HCT116 (cell line): ENCODE data around the gene GTF2H4. TPM values are rescaled to one million over a fixed set of nuclear protein-coding genes. Genes with fewer than 3 reads are reported as not detected.

ENCODE experiments used
- ATAC-seq: fragments of 200-7000 bp; cut with Tn5 transposase; 2 replicates; pipeline ENCODE4 v1.9.1; 2020; ENCODE audit warnings: mild to moderate bottlenecking, moderate library complexity
- BruUV-seq: library from RNA; stranded (reverse); fragments of 400-500 nt; replicated peaks from 2 replicates; lab custom pipeline; 2021; lab: Mats Ljungman, UMichigan
- CTCF ChIA-PET: fragments of 300-600 bp; sonication (Branson Sonifier 250); formaldehyde crosslinking; loops from one replicate; lab custom pipeline; 2021; ENCODE audit warnings: antibody characterized with exemption; lab: Charles Lee
- POLR2A ChIA-PET: fragments of 300-600, 350-600 bp; sonication (Branson Sonifier 250); formaldehyde crosslinking; loops from one replicate; lab custom pipeline; 2021; ENCODE audit warnings: antibody characterized with exemption; lab: Charles Lee
- RAD21 ChIA-PET, 2 experiments: fragments of 300-600 bp; sonication (Branson Sonifier 250); formaldehyde crosslinking; loops; one replicate each; lab custom pipeline; 2023; ENCODE audit warnings: low total read pairs in 2 of 2; ENCODE audit not compliant: uncharacterized antibody in 2 of 2, unreplicated experiment in 2 of 2, low non-redundant PET in 1 of 2; lab: Charles Lee
- DNase-seq: peaks from one replicate; pipeline ENCODE4 v3.0.0-alpha.2; 2010; ENCODE audit warnings: low read depth, low spot score
- H2AFZ ChIP-seq: fragments of 200-600 bp; shearing (Covaris generic), sonication (generic); 2 replicates; pipeline ENCODE4 v1.6.1; 2017; ENCODE audit warnings: low read depth, mixed run types, mixed read lengths, antibody characterized with exemption, low read length; ENCODE audit not compliant: poor library complexity, severe bottlenecking
- H3K27ac ChIP-seq: 2 replicates; pipeline ENCODE4 v1.5.1; 2012; ENCODE audit warnings: low read depth, low read length
- H3K27me3 ChIP-seq: fragments of 200-600 bp; sonication (generic); 2 replicates; pipeline ENCODE4 v1.6.1; 2016; ENCODE audit warnings: mixed run types, low read length, mixed read lengths; ENCODE audit not compliant: insufficient read depth
- H3K36me3 ChIP-seq, 2 experiments: fragments of 200-500 bp in 1 of 2; fragments of 200-600 bp in 1 of 2; sonication (Bioruptor generic) in 1 of 2; sonication (generic) in 1 of 2; 2 replicates each; pipeline versions ENCODE4 v1.5.1 to v1.6.1; 2014 to 2016; ENCODE audit warnings: low read length in 2 of 2, inconsistent platforms in 1 of 2, mixed read lengths in 1 of 2, mixed run types in 1 of 2; ENCODE audit not compliant: insufficient read depth in 2 of 2, control insufficient read depth in 1 of 2
- H3K4me1 ChIP-seq, 2 experiments: fragments of 200-600 bp in 1 of 2; sonication (generic) in 1 of 2; 2 replicates each; pipeline versions ENCODE4 v1.5.1 to v1.6.1; 2012 to 2017; ENCODE audit warnings: low read length in 2 of 2, inconsistent platforms in 1 of 2, mild to moderate bottlenecking in 1 of 2, mixed read lengths in 1 of 2, mixed run types in 1 of 2, moderate library complexity in 1 of 2; ENCODE audit not compliant: insufficient read depth in 2 of 2, control insufficient read depth in 1 of 2
- H3K4me2 ChIP-seq: fragments of 200-600 bp; sonication (generic); 2 replicates; pipeline ENCODE4 v1.6.1; 2017; ENCODE audit warnings: mixed run types, low read length, mixed read lengths
- H3K4me3 ChIP-seq, 2 experiments: fragments of 200-600 bp in 1 of 2; sonication (generic) in 1 of 2; replicated peaks in 1 of 2; 2 replicates each; pipeline ENCODE4 v1.5.1; 2011 to 2016; ENCODE audit warnings: low read length in 2 of 2, control low read depth in 1 of 2, low read depth in 1 of 2, mild to moderate bottlenecking in 1 of 2, mixed read lengths in 1 of 2, mixed run types in 1 of 2
- H3K79me2 ChIP-seq: fragments of 200-600 bp; sonication (generic); 2 replicates; pipeline ENCODE4 v1.6.1; 2017; ENCODE audit warnings: mild to moderate bottlenecking, mixed run types, low read length, moderate library complexity, mixed read lengths; ENCODE audit not compliant: insufficient read depth
- H3K9ac ChIP-seq: fragments of 200-600 bp; sonication (generic); 2 replicates; pipeline ENCODE4 v1.6.1; 2016; ENCODE audit warnings: low read length, mixed read lengths
- H3K9me2 ChIP-seq: fragments of 200-600 bp; sonication (generic), shearing (Covaris generic); 2 replicates; pipeline ENCODE4 v1.6.1; 2017; ENCODE audit warnings: mixed run types, mild to moderate bottlenecking, moderate library complexity; ENCODE audit not compliant: insufficient read depth
- H3K9me3 ChIP-seq, 2 experiments: fragments of 200-500 bp in 1 of 2; fragments of 200-600 bp in 1 of 2; sonication (Bioruptor generic) in 1 of 2; sonication (generic) in 1 of 2; 2 replicates each; pipeline ENCODE4 v1.6.1; 2014 to 2017; ENCODE audit warnings: low read length in 2 of 2, mixed read lengths in 2 of 2, inconsistent platforms in 1 of 2, low read depth in 1 of 2, mild to moderate bottlenecking in 1 of 2, mixed run types in 1 of 2, moderate library complexity in 1 of 2; ENCODE audit not compliant: control insufficient read depth in 1 of 2, insufficient read depth in 1 of 2
- H4K20me1 ChIP-seq: fragments of 200-600 bp; sonication (generic), shearing (Covaris generic); 2 replicates; pipeline ENCODE4 v1.6.1; 2017; ENCODE audit warnings: mixed run types, mild to moderate bottlenecking, moderate library complexity; ENCODE audit not compliant: insufficient read depth
- EZH2 ChIP-seq: fragments of 200-600 bp; sonication (generic); IDR thresholded peaks from 2 replicates; pipeline ENCODE4 v1.6.1; 2017; ENCODE audit warnings: antibody characterized with exemption, mixed run types
- EZH2phosphoT487 ChIP-seq: fragments of 200-600 bp; IDR thresholded peaks from 2 replicates; pipeline ENCODE4 v1.6.1; 2018; ENCODE audit warnings: antibody characterized with exemption, borderline replicate concordance
- FOSL1 ChIP-seq: IDR thresholded peaks from 2 replicates; pipeline ENCODE4 v1.6.1; 2012; ENCODE audit warnings: low read depth
- JUND ChIP-seq: IDR thresholded peaks from 2 replicates; pipeline ENCODE4 v1.6.1; 2012
- POLR2A ChIP-seq: IDR thresholded peaks from 2 replicates; pipeline ENCODE4 v1.7.0; 2011; ENCODE audit warnings: borderline replicate concordance; ENCODE audit not compliant: insufficient read depth, insufficient read length; ENCODE audit errors: extremely low read depth
- POLR2AphosphoS5 ChIP-seq: IDR thresholded peaks from 2 replicates; pipeline ENCODE4 v1.6.1; 2011; ENCODE audit warnings: mild to moderate bottlenecking, low read depth, low read length, moderate library complexity
- RAD21 ChIP-seq: IDR thresholded peaks from 2 replicates; pipeline ENCODE4 v1.6.1; 2012; ENCODE audit warnings: low read depth, mild to moderate bottlenecking
- SRF ChIP-seq: IDR thresholded peaks from 2 replicates; pipeline ENCODE4 v1.6.1; 2012; ENCODE audit warnings: low read depth
- TCF7L2 ChIP-seq: IDR thresholded peaks from 2 replicates; pipeline ENCODE4 v1.7.0; 2011; ENCODE audit warnings: borderline replicate concordance, inconsistent platforms; ENCODE audit not compliant: insufficient read depth, insufficient read length; ENCODE audit errors: extremely low read depth
- YY1 ChIP-seq: IDR thresholded peaks from 2 replicates; pipeline ENCODE4 v1.6.1; 2011; ENCODE audit warnings: low read length, low read depth, moderate library complexity, mild to moderate bottlenecking; ENCODE audit not compliant: insufficient replicate concordance; ENCODE audit errors: extremely low read depth
- ZFX ChIP-seq: fragments of 450-650 bp; IDR thresholded peaks from 2 replicates; pipeline ENCODE4 v1.6.1; 2017
- ZNF274 ChIP-seq: fragments of 200-500 bp; sonication (Bioruptor generic); IDR thresholded peaks from 2 replicates; pipeline ENCODE4 v1.6.1; 2014; ENCODE audit warnings: mild to moderate bottlenecking, low read depth, low read length, inconsistent platforms
- intact Hi-C: fragments of 100-400 bp; cut with micrococcal nuclease; formaldehyde crosslinking; loops from 2 replicates; pipeline ENCODE4 v1.10.0; 2022
- total RNA-seq: library from RNA; stranded (reverse); gene quantifications from one replicate; pipeline ENCODE4 v1.2.1, GENCODE V29; 2021; ENCODE audit not compliant: unreplicated experiment
- TF ChIP-seq, protein P1 (sequence below): IDR thresholded peaks from 2 replicates; pipeline ENCODE4 v1.6.1; 2011; ENCODE audit warnings: mild to moderate bottlenecking, low read length, moderate library complexity; ENCODE audit not compliant: insufficient replicate concordance; ENCODE audit errors: extremely low read depth
- TF ChIP-seq, protein P2 (sequence below): IDR thresholded peaks from 2 replicates; pipeline ENCODE4 v1.6.1; 2012; ENCODE audit warnings: low read depth
- TF ChIP-seq, protein P3 (sequence below): IDR thresholded peaks from 2 replicates; pipeline ENCODE4 v1.6.1; 2012
- TF ChIP-seq, protein P4 (sequence below): IDR thresholded peaks from 2 replicates; pipeline ENCODE4 v1.6.1; 2012

GTF2H4 gene
- total RNA-seq, 1 experiment from 2014 or later, result 59.7 TPM

DNA sequence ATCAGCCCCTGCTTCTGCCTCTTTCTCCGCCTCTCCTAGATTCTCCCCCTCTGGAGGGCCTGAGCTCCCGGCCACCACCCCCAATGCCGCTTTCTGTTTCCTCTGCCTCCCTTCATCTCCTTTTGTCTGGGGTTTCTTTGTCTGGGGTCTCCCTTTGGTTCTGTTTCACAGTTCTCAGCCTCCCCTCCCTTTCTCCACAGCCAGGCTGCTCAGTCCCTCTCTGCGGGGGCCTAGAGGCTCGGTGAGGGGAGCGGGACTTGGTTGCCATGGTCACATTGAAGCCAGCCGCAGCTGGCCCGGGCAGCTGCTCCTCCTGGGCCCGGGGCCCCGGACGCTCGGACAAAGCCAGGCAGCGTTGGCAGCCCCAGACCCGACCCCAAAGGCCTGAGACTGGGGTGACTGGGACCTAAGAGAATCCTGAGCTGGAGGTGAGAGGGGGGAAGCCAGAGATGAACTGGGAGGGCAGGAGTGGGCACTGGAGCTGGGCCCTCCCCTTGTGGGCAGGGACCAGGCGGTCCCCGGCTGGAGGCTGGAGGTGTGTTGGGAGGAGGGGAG, 27.2 kb upstream of the GTF2H4 start:
- Histone ChIP-seq H3K9ac (no peak overlapping the region), H3K36me3 (no peaks in the 10 kb centered on the region), H3K27ac (no peak overlapping the region), H3K27me3 (no peaks in the 10 kb centered on the region), H3K9me3 (no peaks in the 10 kb centered on the region), H4K20me1 (no peaks in the 10 kb centered on the region), H3K4me1 (peaks cover 46 to 65% of the 10 kb centered on the region in 2 experiments), H2AFZ (no peak overlapping the region), H3K4me3 (no peak overlapping the region), H3K4me2 (no peak overlapping the region), H3K79me2 (peaks cover 28% of the 10 kb centered on the region), H3K9me2 (no peaks in the 10 kb centered on the region)
- ChIA-PET CTCF (interaction anchor here (3.1 to 5.3 kb wide), 2 partner anchors 52 to 207 kb away, joined by 16 to 34 read pairs; no protein-coding TSS in a partner anchor), RAD21 (no interaction called here), POLR2A (no interaction called here)
- no TSS peak for BruUV-seq
- intact Hi-C loops, result no loop called here
- DNase-seq (no peak), ATAC-seq (no peak)
- TF ChIP-seq, protein P1, sequence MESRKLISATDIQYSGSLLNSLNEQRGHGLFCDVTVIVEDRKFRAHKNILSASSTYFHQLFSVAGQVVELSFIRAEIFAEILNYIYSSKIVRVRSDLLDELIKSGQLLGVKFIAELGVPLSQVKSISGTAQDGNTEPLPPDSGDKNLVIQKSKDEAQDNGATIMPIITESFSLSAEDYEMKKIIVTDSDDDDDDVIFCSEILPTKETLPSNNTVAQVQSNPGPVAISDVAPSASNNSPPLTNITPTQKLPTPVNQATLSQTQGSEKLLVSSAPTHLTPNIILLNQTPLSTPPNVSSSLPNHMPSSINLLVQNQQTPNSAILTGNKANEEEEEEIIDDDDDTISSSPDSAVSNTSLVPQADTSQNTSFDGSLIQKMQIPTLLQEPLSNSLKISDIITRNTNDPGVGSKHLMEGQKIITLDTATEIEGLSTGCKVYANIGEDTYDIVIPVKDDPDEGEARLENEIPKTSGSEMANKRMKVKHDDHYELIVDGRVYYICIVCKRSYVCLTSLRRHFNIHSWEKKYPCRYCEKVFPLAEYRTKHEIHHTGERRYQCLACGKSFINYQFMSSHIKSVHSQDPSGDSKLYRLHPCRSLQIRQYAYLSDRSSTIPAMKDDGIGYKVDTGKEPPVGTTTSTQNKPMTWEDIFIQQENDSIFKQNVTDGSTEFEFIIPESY, result no peak
- TF ChIP-seq JUND (no peak), FOSL1 (no peak), TCF7L2 (no peak), RAD21 (no peak), YY1 (no peak), ZNF274 (no peak), ZFX (no peak), SRF (no peak), POLR2AphosphoS5 (no peak), EZH2phosphoT487 (no peak), EZH2 (no peak), POLR2A (no peak)
- TF ChIP-seq, protein P2, sequence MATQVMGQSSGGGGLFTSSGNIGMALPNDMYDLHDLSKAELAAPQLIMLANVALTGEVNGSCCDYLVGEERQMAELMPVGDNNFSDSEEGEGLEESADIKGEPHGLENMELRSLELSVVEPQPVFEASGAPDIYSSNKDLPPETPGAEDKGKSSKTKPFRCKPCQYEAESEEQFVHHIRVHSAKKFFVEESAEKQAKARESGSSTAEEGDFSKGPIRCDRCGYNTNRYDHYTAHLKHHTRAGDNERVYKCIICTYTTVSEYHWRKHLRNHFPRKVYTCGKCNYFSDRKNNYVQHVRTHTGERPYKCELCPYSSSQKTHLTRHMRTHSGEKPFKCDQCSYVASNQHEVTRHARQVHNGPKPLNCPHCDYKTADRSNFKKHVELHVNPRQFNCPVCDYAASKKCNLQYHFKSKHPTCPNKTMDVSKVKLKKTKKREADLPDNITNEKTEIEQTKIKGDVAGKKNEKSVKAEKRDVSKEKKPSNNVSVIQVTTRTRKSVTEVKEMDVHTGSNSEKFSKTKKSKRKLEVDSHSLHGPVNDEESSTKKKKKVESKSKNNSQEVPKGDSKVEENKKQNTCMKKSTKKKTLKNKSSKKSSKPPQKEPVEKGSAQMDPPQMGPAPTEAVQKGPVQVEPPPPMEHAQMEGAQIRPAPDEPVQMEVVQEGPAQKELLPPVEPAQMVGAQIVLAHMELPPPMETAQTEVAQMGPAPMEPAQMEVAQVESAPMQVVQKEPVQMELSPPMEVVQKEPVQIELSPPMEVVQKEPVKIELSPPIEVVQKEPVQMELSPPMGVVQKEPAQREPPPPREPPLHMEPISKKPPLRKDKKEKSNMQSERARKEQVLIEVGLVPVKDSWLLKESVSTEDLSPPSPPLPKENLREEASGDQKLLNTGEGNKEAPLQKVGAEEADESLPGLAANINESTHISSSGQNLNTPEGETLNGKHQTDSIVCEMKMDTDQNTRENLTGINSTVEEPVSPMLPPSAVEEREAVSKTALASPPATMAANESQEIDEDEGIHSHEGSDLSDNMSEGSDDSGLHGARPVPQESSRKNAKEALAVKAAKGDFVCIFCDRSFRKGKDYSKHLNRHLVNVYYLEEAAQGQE, result no peak
- TF ChIP-seq, protein P3, sequence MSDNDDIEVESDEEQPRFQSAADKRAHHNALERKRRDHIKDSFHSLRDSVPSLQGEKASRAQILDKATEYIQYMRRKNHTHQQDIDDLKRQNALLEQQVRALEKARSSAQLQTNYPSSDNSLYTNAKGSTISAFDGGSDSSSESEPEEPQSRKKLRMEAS, result no peak
- TF ChIP-seq, protein P4, sequence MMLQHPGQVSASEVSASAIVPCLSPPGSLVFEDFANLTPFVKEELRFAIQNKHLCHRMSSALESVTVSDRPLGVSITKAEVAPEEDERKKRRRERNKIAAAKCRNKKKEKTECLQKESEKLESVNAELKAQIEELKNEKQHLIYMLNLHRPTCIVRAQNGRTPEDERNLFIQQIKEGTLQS, result no peak
- TF ChIP-seq, all 23 proteins: peak for 0
